ENCODE measurements around the gene LZIC. TPM values are rescaled to one million over a fixed set of nuclear protein-coding genes. Genes with fewer than 3 reads are reported as not detected.

The LZIC gene
- total RNA-seq, 1 experiment from 2014 or later, result 28.8 TPM

DNA sequence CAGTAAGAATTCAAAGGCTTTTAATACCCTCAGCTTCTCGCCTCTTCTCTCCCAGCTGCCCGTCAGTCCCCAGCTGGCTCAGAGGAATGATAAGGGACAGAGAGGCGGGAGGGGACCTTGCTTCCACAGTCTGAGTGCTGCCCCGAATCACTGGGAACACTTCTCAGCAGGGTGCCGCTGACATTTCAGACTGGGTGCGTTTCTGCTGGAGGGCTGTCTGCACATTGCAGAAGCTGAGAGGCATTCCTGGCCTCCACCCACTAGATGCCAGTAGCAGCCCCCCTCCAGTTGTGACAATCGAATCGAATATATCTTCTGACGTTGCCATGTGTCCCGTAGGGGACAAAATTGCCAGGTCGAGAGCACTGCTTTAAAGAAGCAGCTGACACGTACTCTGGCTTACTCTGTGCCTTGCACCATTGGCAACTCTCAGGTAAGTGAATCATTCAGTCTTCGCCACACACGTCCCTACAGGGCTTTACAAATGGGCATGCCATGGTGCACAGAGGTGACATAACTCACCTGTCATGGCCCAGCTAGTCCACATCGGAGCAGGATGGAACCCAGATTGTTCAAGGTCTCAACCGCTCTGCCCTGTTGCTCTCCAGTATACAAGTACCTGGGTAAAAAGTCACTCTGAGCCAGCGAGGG is 57.0 kb downstream of the LZIC start:
- no peak overlapping the region for H3K9ac ChIP-seq (ENCODE audit: low read length)
- peak; percentile 40 for DNase-seq
- H3K4me2 ChIP-seq (ENCODE audit: low read depth, low read length, poor library complexity, severe bottlenecking), result no peak overlapping the region

DNA sequence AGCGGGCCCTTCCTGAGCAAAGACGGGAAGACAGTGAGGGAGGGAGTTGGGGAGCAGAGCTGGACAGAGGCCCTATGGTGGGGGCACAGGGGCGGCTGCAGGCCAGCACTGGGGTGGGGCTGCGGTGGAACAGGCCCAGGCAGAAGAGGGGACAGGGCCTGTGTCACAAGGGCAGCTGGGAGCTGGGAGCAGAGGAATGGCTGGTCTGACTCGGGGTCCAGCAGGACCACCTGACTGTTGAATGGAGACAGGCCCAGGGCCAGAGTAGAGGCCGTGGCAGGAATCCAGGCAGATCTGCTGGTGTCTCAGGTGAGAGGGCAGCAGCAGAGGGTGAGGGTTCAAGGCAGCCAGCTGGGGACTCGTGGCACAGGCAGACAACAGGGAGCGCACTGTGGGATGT is 58.4 kb downstream of the LZIC start:
- no peaks in the 10 kb centered on the region for H3K36me3 ChIP-seq (ENCODE audit: insufficient read depth, low read length)
- no peak overlapping the region for H3K27ac ChIP-seq (ENCODE audit: low read length)
- no peaks in the 10 kb centered on the region for H3K27me3 ChIP-seq (ENCODE audit: low read length)
- H3K9ac ChIP-seq (ENCODE audit: low read length), result no peak overlapping the region
- H4K20me1 ChIP-seq (ENCODE audit: insufficient read depth, low read depth, low read length), result no peaks in the 10 kb centered on the region
- no peak overlapping the region for H3K4me3 ChIP-seq (ENCODE audit: low read length)
- H3K9me3 ChIP-seq (ENCODE audit: low read length), result no peaks in the 10 kb centered on the region
- H3K79me2 ChIP-seq (ENCODE audit: low read length), result no peaks in the 10 kb centered on the region
- H2AFZ ChIP-seq (ENCODE audit: low read length), result no peak overlapping the region
- peaks cover 1% of the 10 kb centered on the region; the same call in 1 of the 2 replicates for H3K4me1 ChIP-seq (ENCODE audit: low read length)
- H3K4me2 ChIP-seq (ENCODE audit: low read depth, low read length, poor library complexity, severe bottlenecking), result no peak overlapping the region
- peak; percentile 29 for DNase-seq
- no peaks in the 10 kb centered on the region for H3K9me2 ChIP-seq (replicated peaks; ENCODE audit: insufficient read depth, low read length)

More for the DNA sequence above, 57.0 kb downstream of the LZIC start:
- Histone ChIP-seq H3K4me3 (ENCODE audit: low read length) (no peak overlapping the region), H2AFZ (ENCODE audit: low read length) (no peak overlapping the region), H3K27ac (ENCODE audit: low read length) (no peak overlapping the region), H3K9me3 (ENCODE audit: low read length) (no peaks in the 10 kb centered on the region), H3K9me2 (replicated peaks; ENCODE audit: insufficient read depth, low read length) (no peaks in the 10 kb centered on the region), H3K36me3 (ENCODE audit: insufficient read depth, low read length) (no peaks in the 10 kb centered on the region), H3K4me1 (ENCODE audit: low read length) (peaks cover 10% of the 10 kb centered on the region), H3K27me3 (ENCODE audit: low read length) (no peaks in the 10 kb centered on the region), H3K79me2 (ENCODE audit: low read length) (no peaks in the 10 kb centered on the region), H4K20me1 (ENCODE audit: insufficient read depth, low read depth, low read length) (no peaks in the 10 kb centered on the region)

DNA sequence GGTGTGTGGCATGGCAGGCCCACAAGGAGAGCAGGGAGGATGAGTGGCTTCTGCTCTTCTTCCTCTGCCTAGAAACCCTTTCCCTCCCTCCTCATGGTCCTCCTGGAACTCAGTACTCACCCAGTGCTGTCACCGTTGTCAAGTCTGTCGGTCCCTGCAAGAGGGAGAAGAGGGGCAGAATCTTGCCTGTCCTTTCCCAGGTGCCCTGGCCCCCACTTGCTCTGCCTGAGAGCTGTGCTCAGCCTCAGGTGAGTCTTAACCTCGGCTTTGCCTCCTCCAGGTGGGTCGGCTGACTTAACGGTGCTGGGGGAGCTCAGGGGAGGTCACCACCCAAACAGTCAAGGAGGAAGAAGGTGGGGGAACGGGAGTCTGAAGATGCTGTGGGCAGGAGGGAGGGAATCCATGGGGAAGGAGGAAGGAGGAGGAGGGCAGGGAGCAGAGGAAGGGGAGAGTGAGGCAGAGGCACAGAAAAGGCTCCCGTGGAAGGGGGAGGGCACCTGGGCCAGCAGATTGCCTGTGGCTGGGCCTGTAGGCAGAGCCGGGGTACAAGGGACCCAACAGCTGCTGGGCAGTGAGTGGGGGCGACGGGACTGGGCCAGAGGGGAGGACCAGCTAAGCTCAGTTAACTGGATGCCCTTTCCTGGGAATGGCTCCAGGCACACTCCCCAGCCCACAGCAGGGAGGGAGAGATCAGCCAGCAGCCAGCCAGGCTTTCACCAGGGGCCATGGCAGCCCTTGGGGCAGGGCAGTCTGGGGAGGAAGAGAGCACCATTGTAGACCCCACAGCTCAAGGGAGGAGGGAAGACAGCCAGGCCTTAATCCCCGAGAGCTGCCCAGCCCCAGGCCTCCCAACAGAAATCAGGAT is 59.4 kb downstream of the LZIC start:
- no peaks in the 10 kb centered on the region for H3K9me2 ChIP-seq (replicated peaks; ENCODE audit: insufficient read depth, low read length)
- no peak overlapping the region for H3K4me3 ChIP-seq (ENCODE audit: low read length)
- peak; percentile 29 for DNase-seq
- H3K27me3 ChIP-seq (ENCODE audit: low read length), result no peaks in the 10 kb centered on the region
- H3K79me2 ChIP-seq (ENCODE audit: low read length), result no peaks in the 10 kb centered on the region
- no peaks in the 10 kb centered on the region; the same call in 1 of the 2 replicates for H3K4me1 ChIP-seq (ENCODE audit: low read length)
- no peak overlapping the region for H3K9ac ChIP-seq (ENCODE audit: low read length)
- no peaks in the 10 kb centered on the region for H3K36me3 ChIP-seq (ENCODE audit: insufficient read depth, low read length)
- H3K4me2 ChIP-seq (ENCODE audit: low read depth, low read length, poor library complexity, severe bottlenecking), result no peak overlapping the region
- H4K20me1 ChIP-seq (ENCODE audit: insufficient read depth, low read depth, low read length), result no peaks in the 10 kb centered on the region
- no peak overlapping the region for H3K27ac ChIP-seq (ENCODE audit: low read length)
- H2AFZ ChIP-seq (ENCODE audit: low read length), result no peak overlapping the region
- no peaks in the 10 kb centered on the region for H3K9me3 ChIP-seq (ENCODE audit: low read length)

DNA sequence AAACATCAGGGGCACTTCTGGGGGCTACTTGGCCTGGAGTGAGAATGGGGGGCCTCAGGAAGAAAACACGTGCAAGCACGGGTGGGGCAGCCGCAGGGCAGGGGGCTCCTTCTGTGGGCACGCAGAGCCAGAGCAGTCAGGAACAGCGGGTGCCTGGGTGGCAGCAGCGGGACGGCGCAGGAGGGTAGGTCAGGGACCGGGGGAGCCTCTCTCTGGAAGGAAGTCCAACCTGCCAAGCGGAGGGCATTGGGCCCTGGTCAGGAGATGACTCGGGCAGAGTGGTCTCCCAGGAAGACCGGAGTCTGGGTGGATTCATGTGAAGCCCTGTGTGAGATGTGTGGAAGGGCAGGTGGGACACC is 60.3 kb downstream of the LZIC start:
- Histone ChIP-seq H3K27ac (ENCODE audit: low read length) (no peak overlapping the region), H3K4me3 (ENCODE audit: low read length) (no peak overlapping the region), H3K27me3 (ENCODE audit: low read length) (no peaks in the 10 kb centered on the region), H3K9me3 (ENCODE audit: low read length) (no peaks in the 10 kb centered on the region), H2AFZ (ENCODE audit: low read length) (no peak overlapping the region), H3K36me3 (ENCODE audit: insufficient read depth, low read length) (no peaks in the 10 kb centered on the region), H3K4me2 (ENCODE audit: low read depth, low read length, poor library complexity, severe bottlenecking) (no peak overlapping the region), H3K9ac (ENCODE audit: low read length) (no peak overlapping the region), H3K79me2 (ENCODE audit: low read length) (no peaks in the 10 kb centered on the region), H4K20me1 (ENCODE audit: insufficient read depth, low read depth, low read length) (no peaks in the 10 kb centered on the region), H3K4me1 (ENCODE audit: low read length) (no peaks in the 10 kb centered on the region; the same call in 1 of the 2 replicates), H3K9me2 (replicated peaks; ENCODE audit: insufficient read depth, low read length) (no peaks in the 10 kb centered on the region)
- DNase-seq, result no peak

DNA sequence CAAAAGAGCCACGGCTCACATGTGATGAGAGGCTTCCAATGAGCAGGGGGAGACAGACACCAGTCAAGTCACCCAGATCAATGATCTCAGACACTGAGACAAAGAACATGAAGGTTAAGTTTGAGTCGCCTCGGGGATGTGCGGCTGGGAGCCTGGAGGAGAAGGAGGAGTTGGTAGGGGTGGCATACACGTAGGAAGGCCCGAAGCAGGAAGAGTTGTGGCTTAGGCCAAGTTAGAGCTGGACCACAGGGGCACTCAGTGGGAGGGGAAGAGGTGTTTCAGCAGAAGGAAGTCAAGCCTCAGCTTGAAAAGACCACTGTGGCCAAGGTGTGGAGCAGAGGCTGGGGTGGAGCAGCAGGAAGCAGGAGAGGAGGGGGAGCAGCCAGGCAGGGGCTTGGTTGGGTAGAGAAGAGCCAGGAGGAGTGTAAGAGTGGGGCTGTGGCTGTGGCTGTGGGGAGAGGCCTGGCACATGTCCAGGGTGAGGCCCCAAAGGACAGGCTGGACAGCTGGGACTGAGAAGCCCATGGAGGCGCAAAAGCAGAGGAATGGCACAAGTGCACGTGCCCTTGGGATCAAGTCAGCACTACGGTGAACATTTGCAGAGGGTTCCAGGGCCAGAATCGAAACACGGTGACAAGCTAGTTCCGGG is 60.8 kb downstream of the LZIC start:
- no peaks in the 10 kb centered on the region; the same call in 1 of the 2 replicates for H3K4me1 ChIP-seq (ENCODE audit: low read length)
- H4K20me1 ChIP-seq (ENCODE audit: insufficient read depth, low read depth, low read length), result no peaks in the 10 kb centered on the region
- H3K9me2 ChIP-seq (replicated peaks; ENCODE audit: insufficient read depth, low read length), result no peaks in the 10 kb centered on the region
- H3K4me2 ChIP-seq (ENCODE audit: low read depth, low read length, poor library complexity, severe bottlenecking), result no peak overlapping the region
- no peak overlapping the region for H3K9ac ChIP-seq (ENCODE audit: low read length)
- no peaks in the 10 kb centered on the region for H3K27me3 ChIP-seq (ENCODE audit: low read length)
- H3K36me3 ChIP-seq (ENCODE audit: insufficient read depth, low read length), result no peaks in the 10 kb centered on the region
- H3K4me3 ChIP-seq (ENCODE audit: low read length), result no peak overlapping the region
- peak; percentile 31 for DNase-seq
- H3K9me3 ChIP-seq (ENCODE audit: low read length), result no peaks in the 10 kb centered on the region
- no peak overlapping the region for H3K27ac ChIP-seq (ENCODE audit: low read length)
- H2AFZ ChIP-seq (ENCODE audit: low read length), result no peak overlapping the region
- no peaks in the 10 kb centered on the region for H3K79me2 ChIP-seq (ENCODE audit: low read length)

DNA sequence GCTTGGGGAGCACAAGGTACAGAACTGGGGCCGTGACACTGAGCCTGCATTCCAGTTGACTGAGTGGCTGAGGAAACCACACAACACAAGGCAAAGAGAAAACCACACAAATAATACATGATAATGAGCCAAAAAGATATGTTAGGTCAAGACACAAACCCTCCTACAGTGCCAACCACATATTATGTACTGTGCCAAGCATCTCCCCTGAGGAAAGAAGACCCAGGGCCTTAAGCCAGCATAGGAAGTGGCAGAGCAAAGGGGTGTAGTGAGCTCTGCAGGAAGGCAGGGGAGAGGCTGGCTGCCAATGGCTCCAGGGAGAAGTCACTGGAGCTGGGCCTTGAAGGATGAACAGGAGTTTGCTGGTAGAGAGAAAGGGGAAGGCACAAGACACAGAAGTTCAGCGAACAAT is 61.3 kb downstream of the LZIC start:
- Histone ChIP-seq H3K27ac (ENCODE audit: low read length) (no peak overlapping the region), H3K4me2 (ENCODE audit: low read depth, low read length, poor library complexity, severe bottlenecking) (no peak overlapping the region), H3K9ac (ENCODE audit: low read length) (no peak overlapping the region)

More for the DNA sequence above, 61.3 kb downstream of the LZIC start:
- Histone ChIP-seq H3K27me3 (ENCODE audit: low read length) (no peaks in the 10 kb centered on the region), H3K79me2 (ENCODE audit: low read length) (no peaks in the 10 kb centered on the region), H4K20me1 (ENCODE audit: insufficient read depth, low read depth, low read length) (no peaks in the 10 kb centered on the region), H3K4me3 (ENCODE audit: low read length) (no peak overlapping the region), H2AFZ (ENCODE audit: low read length) (no peak overlapping the region), H3K36me3 (ENCODE audit: insufficient read depth, low read length) (no peaks in the 10 kb centered on the region), H3K9me2 (replicated peaks; ENCODE audit: insufficient read depth, low read length) (no peaks in the 10 kb centered on the region), H3K4me1 (ENCODE audit: low read length) (no peaks in the 10 kb centered on the region; the same call in 1 of the 2 replicates), H3K9me3 (ENCODE audit: low read length) (no peaks in the 10 kb centered on the region)
- no peak for DNase-seq

Small RNA genes within 50 kb of the gene (small RNA-seq; reads per million reads assigned to genes)
- not detected for gene MIR5697

Other genes starting within 250 kb of the LZIC start
- gene CLSTN1, start 119.4 kb downstream of the LZIC start, total RNA-seq (2014; rRNA removed; shearing (Covaris generic); ENCODE audit: low replicate concordance), result 52.0 and 77.7 TPM in 2 replicates
- gene CTNNBIP1, start 33.1 kb downstream of the LZIC start, total RNA-seq (2014; rRNA removed; shearing (Covaris generic); ENCODE audit: low replicate concordance), result 4.2 and 11.9 TPM in 2 replicates
- 6.8 and 8.1 TPM in 2 replicates for gene NMNAT1, start 84 bp upstream of the LZIC start, total RNA-seq (2014; rRNA removed; shearing (Covaris generic); ENCODE audit: low replicate concordance)
- not detected in 2 replicates for gene RBP7, start 53.8 kb upstream of the LZIC start, total RNA-seq (2014; rRNA removed; shearing (Covaris generic); ENCODE audit: low replicate concordance)
- gene UBE4B, start 89.6 kb upstream of the LZIC start, total RNA-seq (2014; rRNA removed; shearing (Covaris generic); ENCODE audit: low replicate concordance), result 23.5 and 37.0 TPM in 2 replicates

Measured in Karpas-422 (cell line).